IPS-18a (cell line): ENCODE measurements around the gene WNT11.
A peak's percentile ranks its signal among the peaks of the same experiment; 100 is the strongest.

Source experiments
- H3K27ac ChIP-seq: one replicate; pipeline ENCODE4 v1.5.1; 2013; ENCODE audit warnings: low read length
- H3K27me3 ChIP-seq: one replicate; pipeline ENCODE4 v1.6.1; 2013; ENCODE audit warnings: mild to moderate bottlenecking, low read length; ENCODE audit not compliant: control insufficient read depth, insufficient read depth
- H3K36me3 ChIP-seq: one replicate; pipeline ENCODE4 v1.6.1; 2013; ENCODE audit warnings: low read depth, low read length; ENCODE audit not compliant: control insufficient read depth
- H3K4me1 ChIP-seq: one replicate; pipeline ENCODE4 v1.6.1; 2013; ENCODE audit warnings: low read depth, low read length; ENCODE audit not compliant: control insufficient read depth
- H3K4me3 ChIP-seq: one replicate; pipeline ENCODE4 v1.5.1; 2013; ENCODE audit warnings: low read length
- H3K9ac ChIP-seq: one replicate; pipeline ENCODE4 v1.6.1; 2013; ENCODE audit warnings: mild to moderate bottlenecking, low read length, moderate library complexity
- H3K9me3 ChIP-seq: one replicate; pipeline ENCODE4 v1.6.1; 2013; ENCODE audit warnings: low read depth, low read length; ENCODE audit not compliant: control insufficient read depth

Gene WNT11

DNA sequence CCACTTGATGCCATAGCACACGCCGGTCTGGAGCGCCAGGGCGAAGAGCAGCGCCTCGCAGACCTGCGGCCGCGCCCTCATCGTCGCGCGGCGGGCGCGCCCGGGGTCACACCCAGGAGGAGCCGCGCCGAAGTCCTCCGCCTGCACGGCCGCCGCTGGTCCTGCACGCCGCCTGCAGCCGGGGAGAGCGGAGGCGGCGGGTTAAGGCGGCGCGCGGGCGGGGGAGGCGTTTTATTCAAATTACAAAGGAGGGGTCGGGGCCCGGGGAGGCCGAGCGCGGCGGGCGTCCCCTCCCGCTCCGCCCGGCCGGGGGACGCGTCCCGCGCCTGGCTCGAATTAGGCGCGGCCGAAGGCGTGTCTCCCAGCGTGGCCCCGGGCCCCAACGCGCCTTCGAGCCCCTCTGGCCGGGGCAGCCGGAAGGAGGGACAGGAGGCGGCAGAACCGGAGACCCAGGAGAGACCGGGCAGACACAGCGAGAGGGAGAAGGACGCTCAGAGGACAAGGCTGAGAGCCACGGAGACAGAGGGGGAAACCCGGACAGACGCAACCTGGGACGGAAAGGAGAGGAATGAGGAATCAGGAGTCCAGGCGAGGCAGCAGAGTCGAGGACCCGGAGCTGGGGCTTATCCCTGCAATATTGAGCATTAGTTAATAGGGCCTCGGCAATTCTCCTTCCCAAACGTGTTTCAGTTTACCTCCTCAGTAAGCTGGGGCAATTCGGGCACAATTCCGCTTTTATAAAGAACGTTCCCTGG, at the start of gene WNT11:
WNT11 (minus strand) TSS at position 176 of the 755 bp plus-strand sequence; CDS start at position 81, 95 bp downstream.
- peaks cover 13% of the 10 kb centered on the region for H3K4me1 ChIP-seq
- no peaks in the 10 kb centered on the region for H3K9me3 ChIP-seq
- H3K27ac ChIP-seq, result no peak within 1 kb of the TSS
- H3K27me3 ChIP-seq, result peaks cover 91% of the 10 kb centered on the region
- H3K4me3 ChIP-seq, result peak within 1 kb of the TSS; percentile 53
- no peak within 1 kb of the TSS for H3K9ac ChIP-seq
- H3K36me3 ChIP-seq, result no peaks in the 10 kb centered on the region

DNA sequence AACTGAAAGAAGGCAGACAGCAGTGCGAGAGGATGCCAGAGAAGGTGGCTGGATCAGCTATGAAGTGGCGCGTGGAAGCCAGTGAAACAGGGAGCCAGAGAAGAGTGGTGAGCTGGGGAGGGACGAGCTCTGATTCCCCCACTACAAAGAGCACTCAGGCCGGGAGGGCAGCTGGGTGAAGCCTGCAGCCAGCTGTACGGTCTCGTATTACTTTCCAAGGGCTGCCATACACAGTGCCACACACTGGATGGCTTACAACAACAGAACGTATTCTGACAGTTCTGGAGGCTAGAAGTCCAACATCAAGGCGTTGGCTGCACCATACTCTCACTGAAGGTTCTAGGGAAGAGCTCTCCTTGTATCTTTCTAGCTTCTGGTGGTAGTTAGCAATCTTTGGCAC, 47.1 kb upstream of the WNT11 start:
- no peaks in the 10 kb centered on the region for H3K27me3 ChIP-seq
- no peak overlapping the region for H3K27ac ChIP-seq
- H3K9me3 ChIP-seq, result no peaks in the 10 kb centered on the region
- no peak overlapping the region for H3K9ac ChIP-seq
- H3K36me3 ChIP-seq, result no peaks in the 10 kb centered on the region
- peaks cover 4% of the 10 kb centered on the region for H3K4me1 ChIP-seq
- no peak overlapping the region for H3K4me3 ChIP-seq

DNA sequence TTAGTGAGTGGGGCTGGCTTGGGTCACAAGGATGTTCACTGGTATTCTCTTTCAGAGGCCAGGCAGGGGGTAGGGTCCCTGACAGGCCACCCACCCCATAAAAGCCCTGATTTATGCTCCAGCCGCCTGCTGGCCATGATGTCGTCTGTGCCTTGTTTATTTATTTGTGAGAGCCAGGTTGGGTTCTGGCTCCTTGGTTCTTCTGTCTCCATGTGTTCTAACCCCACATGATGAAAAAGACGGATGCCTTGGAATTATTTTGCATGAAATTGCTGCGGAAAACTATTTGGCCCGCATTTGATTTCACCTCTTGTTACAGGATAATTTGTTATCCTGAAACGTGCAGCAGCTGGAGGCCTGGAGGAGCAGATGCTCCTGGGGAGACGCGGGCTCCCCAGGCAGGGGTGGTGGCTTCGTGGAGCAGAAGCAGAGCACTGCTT, 46.3 kb upstream of the WNT11 start:
- Histone ChIP-seq H3K9me3 (no peaks in the 10 kb centered on the region), H3K4me3 (no peak overlapping the region), H3K27me3 (no peaks in the 10 kb centered on the region), H3K36me3 (no peaks in the 10 kb centered on the region), H3K9ac (no peak overlapping the region), H3K4me1 (peaks cover 4% of the 10 kb centered on the region), H3K27ac (no peak overlapping the region)

DNA sequence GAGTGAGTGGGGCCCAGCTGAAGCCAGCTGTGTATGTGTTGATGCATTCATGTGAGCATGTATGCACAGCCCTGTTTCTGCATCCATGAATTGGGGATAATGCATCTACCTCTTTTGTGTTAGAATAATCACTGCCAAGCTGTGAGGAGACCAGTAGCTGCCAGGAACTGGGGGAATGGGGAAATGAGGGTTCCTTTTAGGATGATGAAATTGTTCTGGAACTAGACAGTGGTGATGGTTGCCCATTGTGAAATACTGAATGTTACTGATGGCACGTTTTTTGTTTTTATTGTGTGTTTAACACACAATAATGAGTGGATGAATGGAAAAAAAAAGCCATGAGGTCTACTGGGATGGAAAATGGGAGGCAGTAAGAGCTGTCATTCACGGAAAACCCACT, 45.3 kb upstream of the WNT11 start:
- Histone ChIP-seq H3K27ac (no peak overlapping the region), H3K36me3 (no peaks in the 10 kb centered on the region), H3K9ac (no peak overlapping the region), H3K4me3 (no peak overlapping the region), H3K4me1 (no peaks in the 10 kb centered on the region), H3K9me3 (no peaks in the 10 kb centered on the region), H3K27me3 (no peaks in the 10 kb centered on the region)

DNA sequence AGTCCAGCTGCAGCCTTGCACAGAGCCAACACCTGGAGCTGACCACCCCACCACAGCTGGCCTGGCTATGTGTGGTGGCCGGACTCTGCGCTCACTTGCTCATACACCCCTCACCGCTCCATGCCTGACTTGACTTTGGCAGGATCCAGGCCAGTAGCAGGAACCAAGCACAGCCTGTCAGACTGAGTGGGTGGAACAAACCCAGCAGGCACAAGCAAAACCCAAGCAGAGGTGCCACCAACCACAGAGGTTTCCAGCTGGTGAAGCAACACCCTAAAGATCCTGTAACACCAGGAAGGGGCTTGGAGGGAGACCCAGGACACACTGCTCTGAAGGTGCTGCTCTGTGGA, 44.9 kb upstream of the WNT11 start:
- Histone ChIP-seq H3K4me3 (no peak overlapping the region), H3K27ac (no peak overlapping the region), H3K9me3 (no peaks in the 10 kb centered on the region), H3K36me3 (no peaks in the 10 kb centered on the region), H3K9ac (no peak overlapping the region), H3K4me1 (no peaks in the 10 kb centered on the region), H3K27me3 (no peaks in the 10 kb centered on the region)

DNA sequence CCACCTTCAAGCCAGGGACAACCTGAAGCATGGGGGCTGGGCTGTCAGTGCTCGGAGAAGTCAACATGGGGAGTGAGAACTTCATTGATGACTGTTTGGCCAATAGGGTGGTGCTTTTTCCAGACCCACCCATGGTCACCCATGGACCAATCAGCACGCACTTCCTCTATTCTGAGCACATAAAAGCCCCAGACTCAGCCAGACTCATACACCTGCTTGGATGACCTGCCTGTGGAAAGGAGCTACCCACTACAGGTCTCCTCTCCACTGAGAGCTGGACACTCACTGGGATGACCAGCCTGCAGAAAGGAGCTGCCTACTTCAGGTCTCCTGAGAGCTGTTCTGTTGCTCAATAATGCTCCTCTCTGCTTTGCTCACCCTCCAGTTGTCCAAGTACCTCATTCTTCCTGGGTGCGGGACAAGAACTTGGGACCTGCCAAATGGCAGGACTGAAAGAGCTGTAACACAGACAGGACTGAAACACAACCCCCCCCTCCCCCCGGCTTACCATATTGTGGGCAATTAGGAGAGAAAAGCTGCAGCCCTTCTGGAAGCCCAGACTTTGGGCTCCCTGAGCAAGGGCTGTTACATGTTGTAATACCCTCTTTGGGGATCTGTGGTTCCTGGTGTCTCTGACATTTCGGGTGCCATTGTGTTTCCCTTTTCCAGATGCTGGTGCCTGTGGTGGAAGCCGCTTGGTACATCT, 44.4 kb upstream of the WNT11 start:
- H3K27ac ChIP-seq, result no peak overlapping the region
- H3K9me3 ChIP-seq, result no peaks in the 10 kb centered on the region
- H3K27me3 ChIP-seq, result no peaks in the 10 kb centered on the region
- H3K4me1 ChIP-seq, result no peaks in the 10 kb centered on the region
- H3K36me3 ChIP-seq, result no peaks in the 10 kb centered on the region
- H3K4me3 ChIP-seq, result no peak overlapping the region
- H3K9ac ChIP-seq, result no peak overlapping the region

DNA sequence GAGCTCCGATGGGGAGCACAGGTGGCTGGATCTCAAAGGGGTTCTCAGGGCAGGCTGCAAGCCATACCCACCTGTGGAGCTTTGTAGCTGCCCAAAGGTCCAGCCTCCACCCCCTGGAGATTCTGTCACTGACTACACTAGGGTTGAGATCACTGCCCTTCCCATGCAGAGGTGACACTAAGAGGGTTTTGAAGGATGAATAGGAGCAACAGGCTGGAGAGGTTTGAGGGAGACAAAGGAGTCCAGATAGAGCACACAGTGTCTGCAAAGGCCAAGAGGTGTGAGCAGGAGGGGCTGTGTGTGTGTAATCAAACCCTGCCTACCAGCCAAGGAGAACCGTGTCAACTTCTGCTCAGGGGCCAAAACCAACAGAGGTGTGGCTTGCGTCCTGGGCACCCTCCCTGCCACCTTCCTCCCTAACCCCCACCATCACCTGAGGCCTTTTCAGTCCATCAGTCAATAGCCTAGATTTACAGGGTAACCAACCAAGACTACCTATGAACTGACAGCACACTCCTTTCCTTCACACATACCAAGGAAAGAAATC, 43.0 kb upstream of the WNT11 start:
- Histone ChIP-seq H3K4me1 (no peaks in the 10 kb centered on the region), H3K36me3 (no peaks in the 10 kb centered on the region), H3K27ac (no peak overlapping the region), H3K9ac (no peak overlapping the region), H3K27me3 (peaks cover 8% of the 10 kb centered on the region), H3K9me3 (no peaks in the 10 kb centered on the region), H3K4me3 (no peak overlapping the region)

DNA sequence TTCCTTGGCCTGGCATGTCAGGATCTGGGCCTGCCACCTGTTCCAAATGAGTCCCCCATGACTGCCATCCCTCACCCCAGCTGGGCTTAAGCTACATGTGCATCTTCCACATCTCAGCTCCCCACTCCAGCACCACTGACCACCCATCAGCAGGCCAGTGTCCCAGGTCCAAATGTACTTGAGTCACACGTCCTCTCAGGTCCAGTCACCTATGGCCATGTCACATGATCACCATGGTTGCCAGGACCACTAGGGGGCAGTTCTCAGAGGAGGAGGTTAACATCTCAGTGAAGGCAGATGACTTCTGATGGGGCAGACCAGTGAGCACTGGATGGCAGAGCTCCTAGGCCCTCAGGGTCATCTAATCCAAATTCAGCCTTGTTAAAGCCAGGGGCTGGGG, 41.9 kb upstream of the WNT11 start:
- Histone ChIP-seq H3K4me1 (no peaks in the 10 kb centered on the region), H3K4me3 (no peak overlapping the region), H3K9me3 (no peaks in the 10 kb centered on the region), H3K9ac (no peak overlapping the region), H3K36me3 (no peaks in the 10 kb centered on the region), H3K27me3 (peaks cover 14% of the 10 kb centered on the region), H3K27ac (no peak overlapping the region)

DNA sequence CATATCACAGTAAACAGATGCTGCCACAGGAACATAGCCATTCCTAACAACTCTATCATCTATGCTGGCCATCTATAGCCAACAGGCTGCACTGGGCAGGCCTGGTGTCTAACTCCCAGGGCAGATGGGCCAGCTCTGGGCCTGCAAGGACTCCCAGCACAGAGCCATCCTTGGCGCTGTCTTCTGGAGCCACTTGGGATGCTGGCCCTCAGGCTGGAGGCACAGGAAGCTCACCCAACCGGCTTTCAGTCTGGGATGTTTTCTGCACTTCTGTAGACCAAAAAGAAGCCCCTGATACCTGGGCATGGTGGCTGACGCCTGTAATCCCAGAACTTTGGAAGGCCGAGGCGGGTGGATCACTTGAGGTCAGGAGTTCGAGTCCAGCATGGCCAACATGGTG, 40.8 kb upstream of the WNT11 start:
- peaks cover 22% of the 10 kb centered on the region for H3K27me3 ChIP-seq
- H3K36me3 ChIP-seq, result no peaks in the 10 kb centered on the region
- no peak overlapping the region for H3K4me3 ChIP-seq
- H3K9ac ChIP-seq, result no peak overlapping the region
- no peak overlapping the region for H3K27ac ChIP-seq
- H3K9me3 ChIP-seq, result no peaks in the 10 kb centered on the region
- H3K4me1 ChIP-seq, result no peaks in the 10 kb centered on the region

DNA sequence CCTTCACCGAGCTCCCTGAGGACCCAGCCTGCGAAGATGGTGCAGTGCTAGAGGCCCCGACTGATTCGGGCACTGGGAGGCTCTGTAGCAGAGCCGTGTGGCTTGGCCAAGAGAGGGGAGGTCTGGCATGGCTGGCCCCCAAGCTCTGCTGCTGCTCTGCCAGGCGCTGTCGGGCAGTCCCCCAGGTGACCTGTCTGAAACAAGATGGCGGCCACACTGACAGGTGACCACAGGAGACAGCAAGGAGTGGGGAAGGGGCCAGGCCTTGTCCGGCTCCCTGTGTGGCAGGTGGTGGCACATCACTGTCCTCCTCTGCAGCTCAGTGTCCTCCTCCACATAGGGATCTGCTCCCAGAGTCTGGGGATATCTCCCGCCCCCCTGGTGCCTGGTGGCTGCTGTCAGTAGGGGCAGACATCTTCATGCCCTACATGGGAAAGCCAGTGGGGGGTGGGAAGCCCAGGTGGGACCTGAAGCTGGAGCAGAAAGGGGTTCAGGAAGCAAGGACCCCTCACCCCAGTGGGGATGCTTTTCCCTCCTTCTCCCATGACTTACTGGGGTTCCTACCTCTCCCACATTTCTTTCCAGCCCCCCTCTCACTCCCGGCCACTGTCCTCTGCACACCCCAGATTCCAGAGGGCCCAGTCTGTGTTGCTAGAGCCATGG, 40.1 kb upstream of the WNT11 start:
- Histone ChIP-seq H3K9ac (no peak overlapping the region), H3K4me1 (no peaks in the 10 kb centered on the region), H3K9me3 (no peaks in the 10 kb centered on the region), H3K4me3 (no peak overlapping the region), H3K27ac (no peak overlapping the region), H3K27me3 (peaks cover 22% of the 10 kb centered on the region), H3K36me3 (no peaks in the 10 kb centered on the region)

DNA sequence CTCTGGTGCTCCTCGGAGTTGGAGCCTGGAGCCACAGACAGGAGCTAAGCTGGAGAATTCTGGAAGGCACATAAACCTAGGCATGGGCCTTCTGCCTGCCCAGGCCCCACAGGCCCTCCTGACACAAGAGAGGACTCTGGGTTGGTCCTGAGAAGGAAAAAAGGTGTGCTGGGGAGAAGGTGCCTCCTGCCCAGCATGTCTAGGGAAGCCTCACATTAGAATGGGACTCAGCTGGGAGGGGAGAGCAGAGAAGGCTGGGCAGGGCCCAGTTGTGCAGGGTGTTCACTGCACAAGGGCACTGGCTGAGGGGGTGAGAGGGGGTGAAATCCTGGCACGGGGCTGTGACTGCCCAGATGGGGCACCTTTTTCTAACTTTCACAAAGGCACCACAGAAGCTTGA, 39.4 kb upstream of the WNT11 start:
- no peak overlapping the region for H3K27ac ChIP-seq
- H3K36me3 ChIP-seq, result no peaks in the 10 kb centered on the region
- no peaks in the 10 kb centered on the region for H3K4me1 ChIP-seq
- peaks cover 22% of the 10 kb centered on the region for H3K27me3 ChIP-seq
- H3K9ac ChIP-seq, result no peak overlapping the region
- H3K4me3 ChIP-seq, result no peak overlapping the region
- no peaks in the 10 kb centered on the region for H3K9me3 ChIP-seq
